Activated naive CD8-positive, alpha-beta T cell treated with anti-CD3 and anti-CD28 coated beads for 36 hours (primary cell): Measurements from ENCODE around the gene SLC6A19. TPM values are rescaled to one million over a fixed set of nuclear protein-coding genes. Genes with fewer than 3 reads are reported as not detected.
"Not testable (repeated sequence)": the region's sequence is repeated elsewhere in the genome, so short reads cannot be mapped to it uniquely, and the experiment has no call there.

Experiments used
- DNase-seq: peaks from one replicate; pipeline ENCODE4 v3.0.0; 2021
- H3K27ac Mint-ChIP-seq: one replicate; pipeline ENCODE4 v1.8.0; 2022; ENCODE audit warnings: mild to moderate bottlenecking, moderate library complexity, mixed read lengths
- H3K27me3 Mint-ChIP-seq: one replicate; pipeline ENCODE4 v1.8.0; 2022; ENCODE audit warnings: mild to moderate bottlenecking, mixed read lengths
- H3K36me3 Mint-ChIP-seq: one replicate; pipeline ENCODE4 v1.8.0; 2021; ENCODE audit warnings: mild to moderate bottlenecking, mixed read lengths
- H3K4me1 Mint-ChIP-seq: one replicate; pipeline ENCODE4 v1.8.0; 2021; ENCODE audit warnings: mixed read lengths
- H3K4me3 Mint-ChIP-seq: one replicate; pipeline ENCODE4 v1.8.0; 2022; ENCODE audit warnings: mild to moderate bottlenecking, moderate library complexity, mixed read lengths
- H3K9me3 Mint-ChIP-seq: one replicate; pipeline ENCODE4 v1.8.0; 2022; ENCODE audit warnings: mixed read lengths
- total RNA-seq, 2 experiments: library from RNA; stranded (reverse); gene quantifications; one replicate each; pipeline ENCODE4 v1.2.3, GENCODE V29; 2021

Gene SLC6A19
- not detected for total RNA-seq

DNA sequence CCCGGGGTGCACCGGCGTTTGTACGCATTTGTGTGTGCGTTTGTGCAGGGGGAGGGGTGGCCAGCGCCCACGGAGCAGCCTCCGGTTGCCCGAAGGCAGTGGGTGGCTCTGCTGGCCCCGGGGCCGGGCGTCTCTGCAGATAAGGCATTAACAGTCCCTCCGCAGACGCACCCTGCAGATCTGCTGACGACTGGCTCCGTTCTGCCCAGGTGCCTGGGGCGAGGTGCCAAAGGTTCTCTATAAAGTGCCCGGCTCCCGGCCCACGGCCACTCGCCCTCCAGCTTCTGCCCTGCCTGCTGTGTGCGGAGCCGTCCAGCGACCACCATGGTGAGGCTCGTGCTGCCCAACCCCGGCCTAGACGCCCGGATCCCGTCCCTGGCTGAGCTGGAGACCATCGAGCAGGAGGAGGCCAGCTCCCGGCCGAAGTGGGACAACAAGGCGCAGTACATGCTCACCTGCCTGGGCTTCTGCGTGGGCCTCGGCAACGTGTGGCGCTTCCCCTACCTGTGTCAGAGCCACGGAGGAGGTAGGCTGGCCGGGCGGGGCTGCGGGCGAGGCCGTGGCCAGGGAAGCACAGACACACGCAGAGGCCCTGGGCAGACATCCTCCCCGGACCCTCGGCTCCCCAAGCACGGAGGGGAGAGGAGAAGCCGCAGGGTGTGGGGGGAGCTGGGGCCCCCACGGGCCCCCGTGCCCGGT lies at the start of gene SLC6A19:
Gene SLC6A19 (plus strand): TSS at position 269 of the 699 bp plus-strand sequence. CDS start 56 bp downstream, at position 325.
- Mint-ChIP-seq H3K9me3 (no peaks in the 10 kb centered on the region), H3K36me3 (no peaks in the 10 kb centered on the region), H3K27me3 (peaks cover 6% of the 10 kb centered on the region), H3K27ac (no peak within 1 kb of the TSS), H3K4me3 (no peak within 1 kb of the TSS), H3K4me1 (no peaks in the 10 kb centered on the region)
- no peak for DNase-seq

DNA sequence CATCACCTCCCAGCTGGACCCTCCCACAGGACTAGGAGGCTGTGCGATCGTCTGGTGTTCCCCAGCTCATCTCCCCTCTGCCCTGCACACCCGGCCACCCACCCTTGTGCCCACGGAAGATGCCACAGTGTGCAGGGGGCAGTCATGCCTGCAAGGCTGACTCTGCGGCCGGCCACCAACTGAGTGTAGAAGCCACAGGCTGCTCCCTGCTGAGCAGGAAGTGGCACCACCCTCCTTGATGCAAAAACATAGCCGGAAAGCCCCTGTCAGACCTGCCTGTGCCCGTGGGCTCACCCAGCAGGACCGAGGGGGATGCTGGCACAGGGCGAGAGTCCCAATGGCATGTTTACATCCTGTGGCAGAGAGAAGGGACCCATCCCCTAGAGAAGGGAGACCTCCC lies 49.2 kb upstream of the SLC6A19 start:
- no peak overlapping the region for H3K4me3 Mint-ChIP-seq
- no peaks in the 10 kb centered on the region for H3K9me3 Mint-ChIP-seq
- no peak overlapping the region for H3K27ac Mint-ChIP-seq
- peak; percentile 30 for DNase-seq
- H3K27me3 Mint-ChIP-seq: peaks cover 21% of the 10 kb centered on the region
- no peaks in the 10 kb centered on the region for H3K36me3 Mint-ChIP-seq
- peaks cover 25% of the 10 kb centered on the region for H3K4me1 Mint-ChIP-seq

DNA sequence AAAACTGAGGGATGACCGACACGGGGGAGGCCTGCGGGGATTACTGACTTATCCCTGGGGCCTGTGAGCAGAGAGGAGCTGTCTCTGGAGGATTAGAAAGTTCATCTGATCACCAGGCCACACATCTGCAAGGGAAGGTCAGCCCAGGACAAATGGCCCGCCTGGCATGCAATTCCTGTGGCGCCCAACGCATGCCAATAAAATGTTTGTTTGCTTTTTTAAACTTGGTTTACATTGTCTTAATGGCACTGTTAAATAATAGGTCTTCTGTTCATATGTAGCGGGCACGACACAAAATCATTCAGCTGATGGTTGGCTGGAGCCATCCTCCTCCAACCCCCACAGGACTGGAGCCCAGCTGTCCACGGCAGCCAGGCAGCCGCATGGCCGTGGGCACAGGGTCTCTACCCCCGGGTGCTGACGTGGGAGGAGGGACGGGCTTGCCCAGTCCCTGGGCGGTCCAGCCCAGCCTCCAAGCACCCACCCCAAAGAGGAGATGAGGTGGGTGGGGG lies 48.6 kb upstream of the SLC6A19 start:
- no peak overlapping the region for H3K27ac Mint-ChIP-seq

DNA sequence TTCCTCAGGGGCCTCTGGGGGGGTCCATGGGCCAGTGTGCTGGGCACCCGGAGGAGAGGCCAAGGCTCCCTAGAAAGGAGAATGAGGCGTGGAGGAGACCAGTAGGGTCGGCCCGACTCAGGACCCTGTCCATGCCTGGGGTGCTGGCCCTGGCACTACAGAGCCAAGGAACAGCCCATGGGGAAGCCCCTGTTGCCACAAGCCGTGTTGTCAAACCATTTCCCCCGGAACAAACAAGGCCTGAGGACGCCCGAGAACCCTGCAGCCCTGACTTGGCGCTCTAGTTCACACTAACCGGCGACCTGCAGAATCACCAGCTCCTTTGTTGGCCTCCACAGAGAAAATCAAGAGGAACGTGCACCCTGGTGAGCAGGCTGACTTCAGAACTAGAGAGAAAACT lies 48.0 kb upstream of the SLC6A19 start:
- DNase-seq: no peak
- H3K27me3 Mint-ChIP-seq: peaks cover 30% of the 10 kb centered on the region
- H3K4me1 Mint-ChIP-seq: peaks cover 25% of the 10 kb centered on the region
- no peak overlapping the region for H3K4me3 Mint-ChIP-seq
- H3K27ac Mint-ChIP-seq: no peak overlapping the region
- H3K36me3 Mint-ChIP-seq: no peaks in the 10 kb centered on the region
- peaks cover 2% of the 10 kb centered on the region for H3K9me3 Mint-ChIP-seq

More for the DNA sequence above, 48.6 kb upstream of the SLC6A19 start:
- Mint-ChIP-seq H3K4me3 (no peak overlapping the region), H3K4me1 (peaks cover 25% of the 10 kb centered on the region), H3K36me3 (no peaks in the 10 kb centered on the region), H3K9me3 (peaks cover 2% of the 10 kb centered on the region), H3K27me3 (peaks cover 27% of the 10 kb centered on the region)
- no peak for DNase-seq

DNA sequence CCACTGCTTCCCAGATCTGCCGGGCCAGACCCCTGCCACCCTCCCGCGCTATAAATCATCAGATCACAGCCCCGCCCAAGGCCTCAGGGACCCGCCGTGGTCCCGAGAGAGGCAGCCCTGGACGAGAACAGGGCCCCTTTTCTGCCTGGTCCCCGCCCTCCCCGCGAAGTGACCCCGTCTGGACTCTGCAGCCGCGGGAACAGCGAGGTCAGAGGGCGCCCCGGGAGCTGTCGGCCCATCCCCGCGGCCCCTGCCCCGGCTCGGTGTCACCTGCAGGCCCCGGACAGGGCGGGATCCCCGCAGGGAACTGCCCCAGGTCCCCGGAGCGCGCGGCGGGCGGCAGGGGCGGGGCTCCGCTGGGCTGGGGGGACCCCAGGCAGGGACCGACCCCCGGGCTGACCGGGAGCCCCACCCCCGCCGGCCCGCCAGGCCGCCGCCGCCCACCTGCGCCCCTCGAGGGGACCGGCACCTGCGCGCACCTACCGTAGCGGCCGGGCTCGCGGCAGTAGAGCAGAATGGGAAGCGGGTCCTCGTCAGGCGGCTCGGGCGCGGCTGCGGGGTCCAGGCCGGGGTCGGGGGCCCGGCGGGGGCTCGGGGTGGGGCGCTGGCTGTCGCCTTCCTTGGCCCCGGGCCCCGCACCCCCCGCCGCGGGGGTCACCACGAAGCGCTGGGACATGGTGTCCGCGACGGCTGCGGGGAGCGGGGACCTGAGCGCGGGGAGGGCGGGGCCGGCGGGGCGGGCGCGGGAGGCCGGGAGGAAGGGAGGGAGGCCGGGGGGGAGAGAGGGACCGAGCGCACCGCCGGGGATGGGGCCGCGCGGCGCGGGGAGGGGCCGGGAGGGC lies 46.0 kb upstream of the SLC6A19 start:
- peaks cover 35% of the 10 kb centered on the region for H3K27me3 Mint-ChIP-seq
- peaks cover 25% of the 10 kb centered on the region for H3K4me1 Mint-ChIP-seq
- H3K9me3 Mint-ChIP-seq: peaks cover 2% of the 10 kb centered on the region
- no peaks in the 10 kb centered on the region for H3K36me3 Mint-ChIP-seq
- no peak for DNase-seq
- H3K27ac Mint-ChIP-seq: no peak overlapping the region
- H3K4me3 Mint-ChIP-seq: no peak overlapping the region

DNA sequence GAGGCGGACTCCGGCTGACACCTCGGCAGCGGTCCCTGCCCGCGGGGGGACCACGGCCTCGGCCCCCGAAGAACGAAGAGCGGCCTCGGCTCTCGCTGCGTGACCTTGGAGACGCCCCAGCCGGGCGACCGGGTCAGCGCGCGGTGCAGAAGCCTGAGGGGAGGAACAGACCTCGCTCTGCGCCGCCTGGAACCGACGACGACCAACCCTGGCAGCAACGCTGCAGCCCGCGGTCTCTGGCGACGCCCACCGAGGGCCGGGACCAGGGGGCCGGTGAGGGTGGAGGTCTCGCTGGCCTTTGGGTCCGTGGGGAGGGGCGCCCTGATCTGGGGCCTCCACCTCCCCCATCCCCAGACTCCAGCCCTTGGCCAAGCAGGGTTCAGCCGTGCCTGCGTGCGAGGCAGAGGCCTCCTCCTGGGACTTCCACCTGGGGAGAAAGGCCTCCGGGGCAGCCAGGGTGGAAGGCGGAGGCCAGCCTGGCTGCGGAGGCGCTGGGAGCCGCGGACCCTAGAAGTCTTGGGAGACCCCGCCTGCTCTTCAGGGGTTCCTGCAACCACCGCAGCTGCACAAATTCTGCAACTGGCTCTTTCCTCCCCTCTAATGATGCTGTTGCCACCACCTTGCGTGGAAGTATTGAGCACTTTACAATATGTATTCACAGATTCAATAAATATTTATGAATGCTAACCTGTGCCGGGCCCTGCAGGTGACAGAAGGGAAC lies 45.2 kb upstream of the SLC6A19 start:
- Mint-ChIP-seq H3K27ac (no peak overlapping the region), H3K4me1 (peaks cover 22% of the 10 kb centered on the region), H3K36me3 (no peaks in the 10 kb centered on the region), H3K27me3 (peaks cover 35% of the 10 kb centered on the region), H3K9me3 (peaks cover 2% of the 10 kb centered on the region), H3K4me3 (no peak overlapping the region)
- DNase-seq: no peak

DNA sequence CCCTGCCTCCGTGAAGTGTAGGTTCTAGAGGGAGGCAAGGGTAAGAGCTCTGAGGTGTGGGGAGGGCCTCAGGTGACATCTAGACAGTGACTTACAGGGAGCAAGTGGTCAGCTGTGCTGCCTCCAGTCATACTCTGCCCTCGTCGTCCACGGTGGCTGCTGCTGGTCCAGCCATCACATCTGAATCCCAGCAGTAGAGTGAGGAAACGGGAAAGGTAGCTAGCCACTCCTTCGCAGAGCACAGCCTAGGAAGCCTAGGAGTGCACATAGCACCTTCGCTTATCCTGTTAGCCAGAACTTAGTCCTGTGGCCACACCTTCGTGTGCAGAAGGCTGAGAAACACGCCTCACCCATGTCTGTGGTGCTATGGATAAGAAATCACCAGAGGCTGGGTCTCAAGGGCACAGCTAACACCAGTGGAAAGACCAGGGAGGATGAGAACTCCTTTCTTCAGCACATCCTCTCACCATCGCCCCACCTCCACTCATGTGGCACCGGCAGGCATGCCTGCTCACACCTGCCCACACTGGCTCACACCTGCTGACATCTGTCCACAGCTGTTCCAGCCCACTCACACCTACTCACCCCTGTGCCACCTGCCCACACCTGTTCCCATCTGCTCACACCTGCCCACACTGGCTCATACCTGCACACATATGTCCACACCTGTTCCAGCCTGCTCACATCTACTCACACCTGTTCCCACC lies 44.5 kb upstream of the SLC6A19 start:
- no peak overlapping the region for H3K27ac Mint-ChIP-seq
- H3K36me3 Mint-ChIP-seq: no peaks in the 10 kb centered on the region
- peaks cover 2% of the 10 kb centered on the region for H3K9me3 Mint-ChIP-seq
- no peak overlapping the region for H3K4me3 Mint-ChIP-seq
- peaks cover 20% of the 10 kb centered on the region for H3K4me1 Mint-ChIP-seq
- DNase-seq: no peak
- H3K27me3 Mint-ChIP-seq: peaks cover 35% of the 10 kb centered on the region

DNA sequence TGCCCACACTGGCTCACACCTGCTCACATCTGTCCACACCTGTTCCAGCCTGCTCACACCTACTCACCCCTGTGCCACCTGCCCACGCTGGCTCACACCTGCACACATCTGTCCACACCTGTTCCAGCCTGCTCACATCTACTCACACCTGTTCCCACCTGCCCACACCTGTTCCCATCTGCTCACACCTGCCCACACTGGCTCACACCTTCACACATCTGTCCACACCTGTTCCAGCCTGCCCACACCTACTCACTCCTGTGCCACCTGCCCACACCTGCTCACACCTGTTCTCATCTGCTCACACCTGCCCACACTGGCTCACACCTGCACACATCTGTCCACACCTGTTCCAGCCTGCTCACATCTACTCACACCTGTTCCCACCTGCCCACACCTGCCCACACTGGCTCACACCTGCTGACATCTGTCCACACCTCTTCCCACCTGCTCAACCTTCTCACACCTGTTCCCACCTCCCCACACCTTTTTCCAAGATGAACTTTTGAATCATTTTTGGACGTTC lies 43.9 kb upstream of the SLC6A19 start:
- H3K27ac Mint-ChIP-seq, H3K4me3 Mint-ChIP-seq, H3K9me3 Mint-ChIP-seq, H3K36me3 Mint-ChIP-seq, DNase-seq: not testable (repeated sequence)
- H3K4me1 Mint-ChIP-seq: peaks cover 14% of the 10 kb centered on the region
- peaks cover 35% of the 10 kb centered on the region for H3K27me3 Mint-ChIP-seq

DNA sequence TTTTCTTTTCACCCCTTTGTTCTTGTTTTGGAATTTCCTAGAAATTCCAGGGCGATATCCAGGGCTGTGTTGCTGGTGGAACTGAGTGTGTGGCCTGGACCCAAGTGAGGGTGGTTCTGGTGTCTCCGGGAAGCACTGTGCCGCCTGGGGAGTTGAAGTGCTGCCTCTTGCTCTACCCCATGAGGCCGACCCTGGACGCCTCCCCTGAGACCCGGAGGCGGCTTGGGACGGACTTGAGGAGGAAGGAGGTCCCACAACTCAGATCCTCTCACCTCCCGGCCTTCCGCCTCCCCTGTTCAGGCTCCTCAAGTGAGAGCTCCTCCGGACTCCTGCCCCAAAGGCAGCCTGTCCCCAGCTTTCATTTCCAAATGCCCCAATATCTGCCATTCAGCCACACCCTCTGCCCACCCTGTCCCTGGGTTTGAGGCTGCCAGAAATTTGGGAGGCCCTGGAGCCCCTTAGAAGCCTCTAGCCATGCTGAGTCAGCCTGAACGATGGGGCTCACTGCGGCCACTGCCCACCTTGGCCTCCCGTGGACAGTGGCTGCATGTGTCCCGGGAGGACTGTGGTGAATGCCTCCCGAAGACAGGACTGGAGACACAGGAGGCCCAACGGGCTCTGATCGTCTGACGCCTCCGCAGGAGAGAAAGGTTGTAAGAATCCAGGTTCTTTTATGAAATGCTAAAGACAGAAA lies 42.6 kb upstream of the SLC6A19 start:
- H3K27ac Mint-ChIP-seq: no peak overlapping the region
- no peak overlapping the region for H3K4me3 Mint-ChIP-seq
- H3K9me3 Mint-ChIP-seq: peaks cover 2% of the 10 kb centered on the region
- no peaks in the 10 kb centered on the region for H3K36me3 Mint-ChIP-seq
- no peak for DNase-seq
- H3K4me1 Mint-ChIP-seq: peaks cover 5% of the 10 kb centered on the region
- H3K27me3 Mint-ChIP-seq: peaks cover 31% of the 10 kb centered on the region

DNA sequence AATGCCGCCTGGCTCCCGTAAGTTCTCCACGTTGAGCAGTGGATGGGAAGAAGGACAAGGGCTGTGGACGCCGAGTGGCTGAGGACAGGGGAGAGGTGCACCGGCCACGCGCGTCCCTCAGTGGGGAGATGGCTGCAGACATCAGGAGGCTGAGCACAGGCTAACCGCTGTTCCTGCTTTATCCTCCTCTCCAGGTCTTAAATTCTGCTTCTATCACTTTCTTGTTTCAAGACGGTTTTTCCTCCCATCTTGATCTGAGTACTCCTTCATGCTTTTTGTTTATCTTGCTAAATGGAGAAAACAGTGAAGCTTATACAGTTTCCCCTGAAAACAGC lies 42.1 kb upstream of the SLC6A19 start:
- no peak for DNase-seq
- H3K27ac Mint-ChIP-seq: no peak overlapping the region
- H3K36me3 Mint-ChIP-seq: no peaks in the 10 kb centered on the region
- H3K27me3 Mint-ChIP-seq: peaks cover 26% of the 10 kb centered on the region
- H3K4me3 Mint-ChIP-seq: no peak overlapping the region
- peaks cover 2% of the 10 kb centered on the region for H3K9me3 Mint-ChIP-seq
- H3K4me1 Mint-ChIP-seq: peaks cover under 1% of the 10 kb centered on the region

DNA sequence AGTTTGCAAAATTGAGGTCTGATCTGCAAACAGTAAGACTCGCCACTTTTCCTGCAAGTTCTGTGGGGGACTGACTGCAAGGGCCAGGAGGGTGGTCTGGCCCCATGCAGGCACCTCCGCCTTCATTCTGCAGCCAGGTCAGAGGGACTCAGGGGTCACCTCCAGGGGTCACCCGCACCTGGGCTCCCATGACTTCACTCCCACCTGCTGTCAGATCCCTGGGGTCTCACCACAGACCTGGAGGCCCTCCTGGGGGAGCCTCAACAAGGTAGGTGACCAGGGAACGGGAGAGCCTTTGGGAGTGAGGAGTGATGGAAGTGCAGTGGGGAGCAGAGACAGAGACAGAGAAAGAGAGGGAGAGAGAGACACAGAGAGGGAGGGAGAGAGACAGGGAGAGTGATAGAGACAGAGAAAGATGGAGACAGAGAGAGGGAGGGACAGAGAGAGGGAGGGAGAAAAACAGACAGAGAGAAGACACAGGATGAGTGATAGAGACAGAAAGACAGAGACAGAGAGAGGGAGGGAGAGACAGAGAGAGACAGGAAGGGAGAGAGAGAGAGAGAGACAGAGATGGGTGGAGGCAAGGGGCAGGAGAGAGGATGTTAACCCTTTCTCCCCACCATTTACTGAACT lies 41.5 kb upstream of the SLC6A19 start:
- no peak for DNase-seq
- Mint-ChIP-seq H3K36me3 (no peaks in the 10 kb centered on the region), H3K27me3 (peaks cover 22% of the 10 kb centered on the region), H3K9me3 (peaks cover 2% of the 10 kb centered on the region), H3K27ac (no peak overlapping the region), H3K4me1 (no peaks in the 10 kb centered on the region), H3K4me3 (no peak overlapping the region)

DNA sequence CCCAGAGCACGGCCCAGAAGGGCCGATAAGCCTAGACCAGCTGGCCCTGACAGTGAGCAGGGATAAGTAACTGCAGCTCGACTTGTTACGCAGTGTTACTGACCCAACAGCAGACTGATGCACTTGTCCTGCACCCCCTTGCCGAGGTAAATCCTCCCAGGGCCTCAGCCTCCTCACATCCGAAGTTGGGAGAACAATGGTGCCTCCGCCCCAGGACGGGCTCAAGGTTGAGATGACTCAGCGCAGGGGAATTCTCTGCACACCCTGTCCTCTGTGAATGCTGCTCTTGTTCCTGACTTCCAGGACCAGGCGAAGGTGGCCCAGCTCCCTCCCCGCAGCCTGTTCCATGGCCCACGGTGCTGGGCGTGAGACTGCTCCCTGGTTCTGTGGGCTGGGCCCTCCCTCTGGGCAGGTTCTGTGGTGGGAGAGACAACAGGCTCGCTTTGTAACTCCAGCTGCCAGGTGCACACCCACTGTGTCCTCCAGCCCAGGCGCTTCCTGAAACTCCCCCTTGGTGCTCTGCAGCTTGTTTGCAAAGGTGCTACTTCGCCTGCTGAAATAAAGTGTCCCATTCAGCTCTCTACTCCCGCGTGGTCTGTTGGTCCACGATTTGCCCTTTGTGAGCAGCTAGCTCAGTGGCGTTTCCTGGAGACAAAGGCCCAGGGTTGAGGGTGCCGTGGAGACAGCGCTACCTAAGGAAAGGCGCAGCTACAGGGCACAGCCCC lies 40.1 kb upstream of the SLC6A19 start:
- Mint-ChIP-seq H3K27ac (no peak overlapping the region), H3K4me1 (no peaks in the 10 kb centered on the region), H3K27me3 (peaks cover 22% of the 10 kb centered on the region), H3K9me3 (peaks cover 2% of the 10 kb centered on the region), H3K36me3 (no peaks in the 10 kb centered on the region), H3K4me3 (no peak overlapping the region)
- no peak for DNase-seq

DNA sequence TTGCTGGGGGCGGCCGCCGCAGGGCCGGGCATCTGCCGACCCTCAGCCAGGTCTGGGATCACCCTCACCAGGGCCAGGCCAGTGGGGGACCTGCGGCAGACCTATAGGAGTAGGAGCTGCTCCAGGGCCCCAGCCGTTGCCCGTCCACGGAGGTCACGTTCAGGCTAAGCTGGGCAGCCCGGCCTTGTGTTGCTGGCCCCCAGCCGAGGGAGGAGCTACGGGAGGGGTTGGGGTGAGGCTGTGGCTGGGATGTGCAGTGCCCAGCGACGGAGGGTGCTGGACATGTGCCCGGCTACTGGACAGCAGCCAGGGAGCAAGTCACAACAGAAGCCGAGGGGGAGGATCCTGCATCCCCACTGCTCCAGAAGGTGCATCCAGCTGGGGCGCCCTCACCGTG lies 39.6 kb upstream of the SLC6A19 start:
- H3K27me3 Mint-ChIP-seq: peaks cover 22% of the 10 kb centered on the region
- H3K9me3 Mint-ChIP-seq: peaks cover 2% of the 10 kb centered on the region
- no peak overlapping the region for H3K4me3 Mint-ChIP-seq
- no peak for DNase-seq
- no peaks in the 10 kb centered on the region for H3K4me1 Mint-ChIP-seq
- H3K27ac Mint-ChIP-seq: no peak overlapping the region
- H3K36me3 Mint-ChIP-seq: no peaks in the 10 kb centered on the region
